NCI-H1105 (cell line): Measurements from ENCODE around the gene SPDYE2B.
"Not testable (repeated sequence)": the region's sequence is repeated elsewhere in the genome, so short reads cannot be mapped to it uniquely, and the experiment has no call there.

Experiments
- DNase-seq: peaks from one replicate; lab custom pipeline; 2025; lab: John Stamatoyannopoulos, UW

The SPDYE2B gene

DNA sequence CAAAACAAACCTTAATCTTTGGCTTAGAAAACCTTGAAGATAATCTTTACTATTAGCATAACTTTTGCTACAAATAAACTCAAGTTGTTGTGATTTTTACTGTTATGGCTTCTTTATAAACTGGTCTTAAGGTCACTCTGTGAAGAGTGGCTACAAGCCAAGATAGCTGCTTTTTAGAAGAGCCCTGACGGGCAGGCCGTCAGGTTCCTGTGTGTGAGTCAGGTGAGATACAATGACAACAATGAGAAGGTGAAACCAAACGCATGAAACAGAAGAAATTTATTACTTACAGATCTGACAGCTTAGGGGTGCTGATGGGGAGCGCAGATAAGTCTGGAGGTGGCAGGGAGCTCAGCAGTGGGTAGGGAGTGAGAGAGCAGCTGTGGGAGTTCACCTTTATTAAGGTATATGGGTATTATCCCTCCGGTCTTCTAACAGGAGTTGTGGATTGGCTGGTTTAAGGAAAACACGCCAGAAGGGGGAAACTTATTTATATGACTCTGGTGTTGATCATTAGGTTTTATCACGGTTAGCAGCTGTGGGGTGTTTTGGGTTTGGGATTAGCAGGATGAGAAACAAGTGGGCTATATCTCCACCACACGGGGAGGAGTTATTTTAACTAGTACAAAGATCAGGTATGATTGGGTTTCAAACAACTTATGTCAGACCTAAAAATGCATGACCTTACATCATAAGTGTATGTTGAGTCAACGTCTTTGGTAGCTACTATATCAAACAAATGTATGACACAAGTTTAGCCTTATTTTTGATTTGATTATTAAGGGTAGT lies 49.0 kb downstream of the SPDYE2B start:
- DNase-seq, result not testable (repeated sequence)
